ENCODE results near the gene ZFAND3.
A peak's percentile ranks its signal among the peaks of the same experiment; 100 is the strongest.

The ZFAND3 gene

GRCh38 chr6:38142178-38142902, 322.8 kb downstream of the ZFAND3 start:
- no peak for DNase-seq

DNA sequence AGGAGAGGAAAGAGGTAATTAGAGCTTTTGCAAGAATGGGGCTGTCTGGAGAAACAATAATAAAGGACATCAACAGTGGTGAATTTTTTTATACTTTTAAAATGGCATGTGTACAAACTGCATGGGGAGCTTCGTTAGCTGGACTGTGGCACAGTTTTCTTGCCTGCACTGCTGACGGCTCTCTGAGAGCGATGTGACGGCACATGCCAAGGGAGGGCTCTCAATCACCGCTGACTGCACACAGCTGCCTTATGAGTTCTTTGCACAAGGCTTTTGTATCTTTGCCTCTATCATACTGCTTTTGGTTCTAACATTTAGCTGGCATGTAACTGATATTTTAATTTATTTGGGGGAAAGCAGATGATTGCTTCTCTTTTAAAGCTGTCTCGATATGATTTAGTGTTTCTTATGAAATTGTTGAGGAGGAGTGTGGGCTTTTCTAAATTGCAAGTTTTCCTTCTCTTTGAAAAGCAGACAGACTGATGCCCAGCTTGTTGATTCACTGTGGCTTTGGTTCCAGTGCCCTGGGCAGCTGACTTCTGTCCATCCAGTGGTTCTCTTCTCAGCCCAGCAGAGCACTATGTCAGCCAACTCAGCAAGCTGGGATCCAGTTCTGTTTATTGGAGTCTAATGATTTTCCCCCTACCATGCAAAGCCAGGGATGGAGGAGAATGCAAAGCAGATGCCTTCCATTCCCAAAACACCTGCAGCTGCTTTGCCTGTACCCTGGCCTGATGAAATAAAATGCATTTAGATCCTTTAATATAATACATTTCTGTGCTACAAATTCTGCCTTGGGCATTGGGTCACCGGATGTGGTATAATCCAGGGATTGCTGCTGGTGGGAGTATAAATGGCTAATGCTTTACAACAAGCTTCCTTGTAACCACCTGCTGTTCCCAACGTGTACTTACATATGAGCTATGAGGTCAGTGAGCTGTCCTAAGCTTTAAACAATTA, 323.9 kb downstream of the ZFAND3 start:
- DNase-seq: no peak

- DNase-seq: no peak
Measured at GRCh38 chr6:38144365-38144945, 324.9 kb downstream of the ZFAND3 start.

- no peak for DNase-seq
Measured at GRCh38 chr6:38146021-38146733, 326.6 kb downstream of the ZFAND3 start.

DNA sequence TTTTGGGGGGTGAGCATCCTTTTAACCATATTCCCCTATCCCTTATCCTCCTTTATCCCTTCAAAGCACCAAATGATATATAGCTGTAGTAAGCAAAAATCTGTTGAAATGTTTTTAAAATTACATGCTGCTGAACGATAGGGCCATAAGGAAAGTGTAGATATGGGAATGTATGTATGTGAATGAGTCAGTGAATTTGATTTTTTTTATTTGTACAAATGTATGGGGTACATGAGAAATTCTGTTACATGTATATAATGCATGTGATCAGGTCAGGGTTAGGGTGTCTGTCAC, 327.2 kb downstream of the ZFAND3 start:
- DNase-seq: no peak

- no peak for DNase-seq
Measured at GRCh38 chr6:38148606-38149005, 329.1 kb downstream of the ZFAND3 start.

DNA sequence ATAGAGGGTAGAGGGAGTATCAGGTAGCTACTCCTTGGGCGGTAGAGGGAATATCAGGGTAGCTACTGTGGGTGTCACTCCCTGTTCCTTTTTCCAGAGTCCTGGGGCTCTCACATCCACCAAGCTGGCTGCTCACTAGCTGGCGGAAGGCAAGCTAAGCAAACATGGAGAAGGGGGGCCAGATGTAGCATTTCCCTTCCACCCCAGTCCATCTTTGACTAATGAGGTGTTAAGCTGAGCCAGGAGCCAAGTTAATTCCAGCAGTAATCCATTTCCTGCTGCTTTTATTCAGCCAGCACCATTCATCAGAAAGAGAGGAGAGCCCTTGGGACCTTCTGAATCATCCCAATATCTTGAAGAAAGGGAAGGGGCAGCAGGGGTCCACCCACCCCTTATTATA, 330.0 kb downstream of the ZFAND3 start:
- peak in 1 of 2 experiments; percentile 42 for DNase-seq

GRCh38 chr6:38150021-38150420, 330.5 kb downstream of the ZFAND3 start:
- DNase-seq: no peak

GRCh38 chr6:38150681-38151296, 331.3 kb downstream of the ZFAND3 start:
- no peak for DNase-seq

GRCh38 chr6:38151580-38152500, 332.3 kb downstream of the ZFAND3 start:
- DNase-seq: no peak

DNA sequence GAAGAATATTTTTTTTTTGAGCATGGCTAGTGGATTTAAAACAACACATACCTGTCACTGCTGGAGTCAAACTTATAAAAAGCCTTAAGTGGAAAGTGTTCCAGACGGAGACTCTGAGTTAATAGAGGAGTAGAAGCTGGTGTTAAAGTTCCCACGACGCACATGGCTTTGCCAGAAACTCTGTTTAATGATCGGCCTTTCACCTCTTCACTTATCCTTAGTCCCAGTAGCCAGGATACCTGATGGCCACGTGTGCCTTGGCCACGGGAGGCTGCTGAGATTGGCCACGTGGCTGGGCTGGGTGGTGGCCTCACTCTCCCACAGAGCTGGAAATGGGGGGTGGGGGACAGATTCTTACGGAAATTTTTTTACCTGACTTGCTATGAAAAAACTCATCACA, 333.1 kb downstream of the ZFAND3 start:
- DNase-seq: no peak

GRCh38 chr6:38153076-38153797, 333.7 kb downstream of the ZFAND3 start:
- no peak for DNase-seq

- DNase-seq: no peak
Measured at GRCh38 chr6:38153798-38154345, 334.3 kb downstream of the ZFAND3 start.

- DNase-seq: no peak
Measured at GRCh38 chr6:38154731-38155130, 335.2 kb downstream of the ZFAND3 start.

DNA sequence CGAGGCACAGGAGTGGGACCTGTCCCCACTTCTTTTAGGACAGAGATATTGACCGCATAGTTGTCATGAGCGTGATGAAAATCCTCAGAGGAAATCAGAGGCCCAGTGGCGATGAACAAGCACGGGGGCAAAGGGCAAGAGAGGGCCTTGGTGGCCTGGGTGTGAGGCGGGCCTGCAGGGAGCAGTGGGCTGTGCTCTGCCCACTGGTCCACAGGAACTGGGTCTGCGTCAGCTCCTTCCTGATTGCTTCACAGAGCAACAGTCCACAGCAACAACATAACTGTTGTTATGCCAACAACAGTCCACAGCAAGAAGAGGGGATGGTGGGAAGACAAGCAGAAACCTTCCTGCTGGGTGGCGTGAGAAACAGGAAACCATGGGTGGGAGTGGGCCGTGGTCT, 335.6 kb downstream of the ZFAND3 start:
- no peak for DNase-seq

- no peak for DNase-seq
Measured at GRCh38 chr6:38155621-38156204, 336.2 kb downstream of the ZFAND3 start.

GRCh38 chr6:38156818-38157565, 337.5 kb downstream of the ZFAND3 start:
- DNase-seq: no peak

DNA sequence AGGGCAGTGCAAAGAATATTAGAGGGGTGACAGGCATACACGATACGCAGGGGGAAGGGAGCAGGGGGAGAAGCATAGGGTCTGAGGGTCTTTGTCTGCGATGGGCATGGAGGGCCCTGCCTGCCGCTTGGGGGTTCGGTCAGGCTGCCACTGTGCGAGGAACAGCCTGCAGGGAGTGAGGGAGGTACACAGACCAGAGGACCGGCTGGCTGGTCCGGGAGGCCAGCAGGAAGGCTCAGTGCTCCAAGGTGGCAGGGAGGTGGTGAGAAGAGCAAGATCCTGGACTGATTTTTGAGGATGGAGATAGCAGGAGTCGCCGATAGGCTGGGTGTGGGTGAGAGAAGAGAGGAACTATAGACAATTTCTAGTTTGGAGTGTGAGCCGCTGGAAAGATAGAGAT, 338.4 kb downstream of the ZFAND3 start:
- no peak for DNase-seq

DNA sequence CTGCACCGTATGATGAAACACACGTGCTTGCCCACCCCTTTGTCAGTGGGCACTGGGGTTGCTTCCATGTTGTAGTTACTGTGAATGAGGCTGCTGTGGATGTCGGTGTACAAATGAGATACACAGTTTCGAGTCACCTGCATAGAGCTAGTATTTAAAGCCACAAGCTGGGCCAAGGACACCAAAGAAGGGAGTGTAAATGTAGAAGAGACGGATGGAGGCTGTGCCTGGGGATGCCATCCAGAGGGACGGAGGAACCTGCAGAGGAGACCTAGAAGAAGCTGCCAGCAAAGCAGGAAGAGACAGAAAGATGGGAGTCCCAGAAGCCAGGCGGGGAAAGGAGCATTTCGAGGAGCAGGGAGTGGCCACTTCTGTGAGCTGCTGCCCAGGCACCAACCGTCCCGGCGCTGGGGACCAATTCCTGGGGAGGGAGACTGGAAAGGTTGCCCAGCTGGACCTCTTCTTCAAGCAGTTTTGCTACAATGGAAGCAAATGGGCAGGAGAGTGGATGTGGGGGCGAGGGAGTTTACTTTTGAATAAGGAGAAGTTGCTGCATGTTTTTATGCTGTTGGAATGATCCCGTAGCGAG, 339.3 kb downstream of the ZFAND3 start:
- no peak for DNase-seq
